C4-2B (cell line): ENCODE measurements around the gene RNU1-2.
"Not testable (repeated sequence)": the region's sequence is repeated elsewhere in the genome, so short reads cannot be mapped to it uniquely, and the experiment has no call there.

ENCODE experiments used
- CTCF ChIP-seq: fragments of 450-650 bp; conservative IDR thresholded peaks from 2 replicates; pipeline ENCODE4 v1.5.1; 2017; ENCODE audit warnings: mild to moderate bottlenecking
- ZFX ChIP-seq: fragments of 450-650 bp; IDR thresholded peaks from 2 replicates; pipeline ENCODE4 v1.6.1; 2017

DNA sequence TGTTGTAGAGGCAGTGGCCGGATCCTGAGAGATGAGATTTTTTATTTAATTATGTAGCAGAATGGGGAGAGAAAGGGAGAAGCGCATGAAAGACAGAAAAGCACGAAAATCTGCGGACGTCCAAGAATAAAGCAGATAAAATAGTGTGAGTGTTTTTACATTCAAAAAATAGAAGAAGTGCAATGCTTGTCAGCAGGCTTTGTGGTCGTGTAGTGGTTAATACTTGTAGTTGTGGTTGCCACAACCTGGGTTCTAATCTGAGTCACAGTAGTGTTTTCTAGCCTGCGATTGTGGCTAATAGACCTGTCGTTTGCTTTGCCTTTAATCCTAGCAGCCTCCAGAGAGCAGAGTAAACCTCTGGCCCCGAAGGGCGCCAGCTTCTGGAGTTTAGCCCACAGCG is 32.8 kb upstream of the RNU1-2 start:
- TF ChIP-seq CTCF, ZFX: not testable (repeated sequence)
